ENCODE data around the gene ACSF3.
A peak's percentile ranks its signal among the peaks of the same experiment; 100 is the strongest.

Gene ACSF3

DNA sequence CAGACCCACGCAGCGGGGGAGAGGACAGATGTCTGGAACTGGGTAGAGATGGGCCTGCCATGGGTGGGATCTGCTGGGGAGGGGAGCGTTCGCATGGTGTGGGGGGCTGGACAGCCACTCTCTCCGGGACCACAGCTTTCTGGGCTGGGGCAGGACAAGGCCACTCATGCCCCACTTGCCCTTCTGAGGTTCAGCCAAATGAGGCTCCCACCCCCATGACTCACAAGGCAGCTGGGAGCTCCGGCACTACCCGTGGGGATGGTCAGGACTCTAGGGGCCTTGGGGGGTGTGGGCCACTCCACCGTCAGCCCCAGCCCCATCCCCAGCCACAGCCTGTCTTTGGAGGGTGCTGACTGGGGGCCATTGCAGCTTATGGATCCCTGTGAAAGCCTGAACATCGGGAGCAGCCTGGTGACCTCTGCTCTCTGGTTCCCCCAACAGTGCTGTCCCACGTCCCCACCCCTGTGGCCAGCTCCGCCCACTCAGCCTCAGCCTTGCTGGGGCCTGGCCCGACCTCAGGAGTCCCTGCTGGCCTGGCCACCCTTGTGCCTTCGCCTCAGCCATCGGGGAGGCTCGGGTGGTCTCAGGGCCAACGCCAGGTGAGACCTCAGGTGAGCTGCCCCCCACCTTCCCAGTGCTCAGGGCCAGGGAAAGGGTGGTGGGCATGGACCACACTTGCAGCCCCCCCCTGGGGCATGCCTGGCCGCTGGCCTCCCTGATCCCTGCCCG, 73.2 kb downstream of the ACSF3 start:
- DNase-seq = no peak

- peak; percentile 66 for DNase-seq
These were observed 73.8 kb downstream of the ACSF3 start for GRCh38 chr16:89167425-89167941.

- DNase-seq = no peak
These were observed 74.9 kb downstream of the ACSF3 start for GRCh38 chr16:89168381-89169189.

- no peak for DNase-seq
These were observed 76.1 kb downstream of the ACSF3 start for GRCh38 chr16:89169778-89170177.

- peak; percentile 20 for DNase-seq
These were observed 76.9 kb downstream of the ACSF3 start for GRCh38 chr16:89170346-89171215.

DNA sequence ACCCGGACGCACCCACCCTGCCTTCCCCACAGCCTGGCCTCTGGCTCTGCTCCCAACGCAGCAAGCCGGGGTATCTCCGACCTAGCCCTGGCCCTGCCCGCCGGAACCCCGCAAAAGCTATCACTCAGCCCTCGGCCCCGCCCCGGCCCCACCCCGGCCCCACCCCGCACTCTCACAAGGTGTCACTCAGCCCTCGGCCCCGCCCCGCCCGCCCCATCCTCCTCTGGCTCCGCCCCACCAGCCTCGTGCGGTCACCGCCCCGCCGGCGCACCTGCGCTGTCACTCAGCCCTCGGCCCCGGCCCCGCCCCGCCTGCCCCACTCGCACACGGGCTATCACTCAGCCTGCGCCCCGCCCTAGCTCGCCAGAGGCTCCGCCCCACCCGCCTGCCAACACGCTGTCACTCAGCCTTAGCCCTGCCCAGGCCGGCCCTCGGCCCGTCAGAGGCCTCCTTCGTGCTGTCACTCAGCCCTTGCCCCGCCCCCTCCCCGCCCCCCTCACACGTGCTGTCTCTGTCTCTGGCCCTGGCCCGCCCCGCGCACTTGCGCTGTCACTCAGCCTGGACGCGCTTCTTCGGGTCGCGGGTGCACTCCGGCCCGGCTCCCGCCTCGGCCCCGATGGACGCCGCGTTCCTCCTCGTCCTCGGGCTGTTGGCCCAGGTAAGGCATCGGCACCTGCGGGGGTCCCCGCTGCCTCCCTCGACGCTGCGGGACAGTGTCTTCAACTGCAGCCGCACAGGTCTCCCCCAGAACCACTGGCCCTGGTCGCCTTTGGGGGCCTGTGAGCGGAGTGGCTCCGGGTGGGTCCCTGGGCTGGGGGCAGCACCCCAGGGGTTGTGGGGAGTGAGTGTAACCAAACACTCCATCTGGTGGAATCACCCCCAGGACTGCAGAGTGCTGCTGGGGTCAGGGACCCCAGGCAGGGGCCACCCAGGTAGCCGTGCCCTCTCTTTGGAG, 77.8 kb downstream of the ACSF3 start, which contains the start of gene CDH15:
Gene CDH15, plus strand, starts transcription at position 533 of the 955 bp plus-strand sequence. Its CDS starts 84 bp downstream, at position 617.
- DNase-seq = peak; percentile 90

GRCh38 chr16:89172171-89172527, 78.5 kb downstream of the ACSF3 start:
- DNase-seq = no peak

- no peak for DNase-seq
These were observed 79.0 kb downstream of the ACSF3 start for GRCh38 chr16:89172528-89173173.

GRCh38 chr16:89173174-89173921, 79.7 kb downstream of the ACSF3 start:
- no peak for DNase-seq

GRCh38 chr16:89174055-89174827, 80.6 kb downstream of the ACSF3 start:
- no peak for DNase-seq

- DNase-seq = no peak
These were observed 81.2 kb downstream of the ACSF3 start for GRCh38 chr16:89174877-89175276.

GRCh38 chr16:89175280-89176146, 81.9 kb downstream of the ACSF3 start:
- DNase-seq = no peak

DNA sequence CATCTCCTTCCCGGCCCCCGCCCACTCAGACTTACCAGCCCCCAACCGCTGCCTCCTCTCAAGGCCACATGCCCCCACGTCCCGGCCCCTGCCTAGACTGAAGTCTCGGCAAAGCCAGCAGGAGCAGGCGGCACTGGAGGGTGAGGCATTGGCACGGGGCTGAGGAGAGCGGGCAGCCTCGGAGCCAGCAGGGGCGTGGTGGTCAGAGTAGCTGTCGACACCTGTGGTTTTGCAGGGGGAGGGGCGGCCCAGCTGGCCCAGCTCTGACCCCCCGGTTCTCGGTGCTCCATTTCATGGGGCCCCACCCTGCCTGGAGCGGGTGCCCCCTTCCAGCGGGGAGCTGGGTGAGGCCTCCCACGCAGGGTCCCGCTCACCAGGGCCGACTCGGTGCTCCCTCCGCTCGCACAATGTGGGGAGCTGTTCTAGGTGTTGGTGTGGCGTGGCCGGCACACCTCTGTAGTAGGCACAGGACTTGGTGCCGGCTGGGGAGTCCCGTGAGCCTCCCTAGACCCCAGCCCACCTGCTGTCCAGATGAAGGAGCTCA, 82.6 kb downstream of the ACSF3 start:
- DNase-seq = no peak

- DNase-seq = no peak
These were observed 83.1 kb downstream of the ACSF3 start for GRCh38 chr16:89176717-89177116.

DNA sequence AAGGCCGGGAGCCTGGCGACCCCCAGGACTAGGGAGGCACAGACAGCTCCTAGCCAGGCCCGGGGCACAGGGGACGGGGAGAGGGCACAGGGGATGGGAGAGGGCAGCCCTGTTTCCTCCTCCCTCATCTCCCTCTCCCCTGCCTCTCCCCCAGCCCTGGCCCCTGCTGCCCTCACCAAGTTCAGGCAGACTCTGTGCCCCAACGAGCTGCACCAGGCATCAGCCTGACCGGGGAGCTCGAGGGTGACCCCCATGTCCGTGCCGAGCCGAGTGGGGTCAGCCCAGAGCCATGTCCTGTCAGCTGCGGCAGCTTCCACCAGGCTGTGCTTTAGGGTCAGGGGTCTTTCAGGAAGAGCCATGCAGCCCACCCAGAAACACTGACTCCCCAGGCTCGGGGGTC, 83.8 kb downstream of the ACSF3 start:
- DNase-seq = no peak

GRCh38 chr16:89178453-89179147, 84.9 kb downstream of the ACSF3 start:
- no peak for DNase-seq

GRCh38 chr16:89179148-89179484, 85.5 kb downstream of the ACSF3 start:
- DNase-seq = no peak
